Nucleus accumbens (tissue), 56 donors: ENCODE data around the gene SH3YL1.
A peak's percentile ranks its signal among the peaks of the same experiment; 100 is the strongest.

Source experiments
- DNase-seq, 56 donors: peaks; one replicate each; lab custom pipeline; 2025; lab: John Stamatoyannopoulos, UW

SH3YL1 gene

GRCh38 chr2:191311-192190 lies 72.3 kb downstream of the SH3YL1 start:
- DNase-seq, result no peak

- no peak for DNase-seq
These were observed 76.0 kb downstream of the SH3YL1 start for GRCh38 chr2:187825-188224.

GRCh38 chr2:185221-185620 lies 78.6 kb downstream of the SH3YL1 start:
- no peak for DNase-seq

- DNase-seq, result no peak
These were observed 79.1 kb downstream of the SH3YL1 start for GRCh38 chr2:184695-185094.

GRCh38 chr2:182509-183122 lies 81.2 kb downstream of the SH3YL1 start:
- no peak for DNase-seq

- no peak for DNase-seq
These were observed 83.5 kb downstream of the SH3YL1 start for GRCh38 chr2:180311-180710.

- DNase-seq, result no peak
These were observed 83.9 kb downstream of the SH3YL1 start for GRCh38 chr2:179886-180285.

- DNase-seq, result no peak
These were observed 86.1 kb downstream of the SH3YL1 start for GRCh38 chr2:177733-178132.

- DNase-seq, result no peak
These were observed 86.9 kb downstream of the SH3YL1 start for GRCh38 chr2:176917-177316.

GRCh38 chr2:175880-176820 lies 87.7 kb downstream of the SH3YL1 start:
- peak in 1 of 56 donors; percentile 35 for DNase-seq

GRCh38 chr2:175161-175786 lies 88.6 kb downstream of the SH3YL1 start:
- no peak for DNase-seq

- DNase-seq, result peak in 39 of 56 donors; percentile 7 to 70 (median 27)
These were observed 91.7 kb downstream of the SH3YL1 start for GRCh38 chr2:172120-172519.

GRCh38 chr2:169741-170140 lies 94.1 kb downstream of the SH3YL1 start:
- DNase-seq, result no peak
